ENCODE data around the gene YTHDF1.

YTHDF1 gene

DNA sequence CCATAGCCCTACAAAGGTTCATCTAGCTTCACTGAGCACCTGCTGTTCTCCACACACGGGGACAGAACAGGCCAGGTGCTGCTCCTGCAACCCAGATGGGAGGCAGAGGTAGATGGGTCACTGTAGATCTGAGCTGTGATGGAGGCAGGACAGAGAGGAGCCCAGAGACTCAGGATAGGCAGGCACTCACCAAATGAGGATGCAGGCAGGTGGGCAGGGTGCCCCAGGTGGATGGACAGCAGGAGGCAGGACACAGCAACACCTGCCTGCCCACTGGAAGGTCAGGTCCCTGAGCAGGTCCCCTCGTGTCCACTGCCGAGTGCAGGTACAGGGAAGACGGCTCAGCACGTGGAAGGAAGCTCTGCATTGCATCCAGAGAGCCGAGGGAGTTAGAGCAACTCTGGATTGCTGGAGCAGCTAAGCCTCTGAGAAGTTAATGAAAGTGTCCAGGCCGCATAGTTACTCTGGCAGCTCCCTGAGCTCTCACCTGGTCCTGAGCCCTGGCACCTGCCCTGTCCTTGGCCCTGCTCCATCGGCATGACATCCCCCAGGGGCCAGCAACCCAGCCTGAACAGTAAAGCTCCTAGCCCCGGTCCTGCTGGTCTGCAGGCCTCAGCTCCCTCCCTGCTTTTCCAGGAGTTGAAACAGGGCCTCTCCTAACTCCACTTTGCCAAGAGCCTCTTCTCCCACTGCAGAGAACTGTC, 4.9 kb upstream of the YTHDF1 start:
- Histone ChIP-seq H3K4me1 (ENCODE audit: insufficient read depth, low read length, severe bottlenecking) (peaks cover 9% of the 10 kb centered on the region), H3F3A (ENCODE audit: insufficient read depth, low read length) (no peaks in the 10 kb centered on the region), H3K27me3 (ENCODE audit: insufficient read depth, low read length) (no peaks in the 10 kb centered on the region), H3K9me3 (ENCODE audit: low read length) (no peaks in the 10 kb centered on the region), H3K4me3 (ENCODE audit: low read depth, low read length, poor library complexity, severe bottlenecking) (no peak overlapping the region), H3K9ac (ENCODE audit: low read length) (no peak overlapping the region), H4K20me1 (ENCODE audit: insufficient read depth, low read length) (no peaks in the 10 kb centered on the region), H2AFZ (ENCODE audit: low read length) (no peak overlapping the region), H3K9me2 (ENCODE audit: low read depth, low read length) (no peaks in the 10 kb centered on the region), H3K36me3 (ENCODE audit: insufficient read depth, low read length) (no peaks in the 10 kb centered on the region), H3K27ac (ENCODE audit: low read depth, low read length, poor library complexity, severe bottlenecking) (no peak overlapping the region), H3K79me2 (ENCODE audit: insufficient read depth, low read length) (no peaks in the 10 kb centered on the region), H3K4me2 (ENCODE audit: low read length) (no peak overlapping the region)
- TF ChIP-seq, protein P1, sequence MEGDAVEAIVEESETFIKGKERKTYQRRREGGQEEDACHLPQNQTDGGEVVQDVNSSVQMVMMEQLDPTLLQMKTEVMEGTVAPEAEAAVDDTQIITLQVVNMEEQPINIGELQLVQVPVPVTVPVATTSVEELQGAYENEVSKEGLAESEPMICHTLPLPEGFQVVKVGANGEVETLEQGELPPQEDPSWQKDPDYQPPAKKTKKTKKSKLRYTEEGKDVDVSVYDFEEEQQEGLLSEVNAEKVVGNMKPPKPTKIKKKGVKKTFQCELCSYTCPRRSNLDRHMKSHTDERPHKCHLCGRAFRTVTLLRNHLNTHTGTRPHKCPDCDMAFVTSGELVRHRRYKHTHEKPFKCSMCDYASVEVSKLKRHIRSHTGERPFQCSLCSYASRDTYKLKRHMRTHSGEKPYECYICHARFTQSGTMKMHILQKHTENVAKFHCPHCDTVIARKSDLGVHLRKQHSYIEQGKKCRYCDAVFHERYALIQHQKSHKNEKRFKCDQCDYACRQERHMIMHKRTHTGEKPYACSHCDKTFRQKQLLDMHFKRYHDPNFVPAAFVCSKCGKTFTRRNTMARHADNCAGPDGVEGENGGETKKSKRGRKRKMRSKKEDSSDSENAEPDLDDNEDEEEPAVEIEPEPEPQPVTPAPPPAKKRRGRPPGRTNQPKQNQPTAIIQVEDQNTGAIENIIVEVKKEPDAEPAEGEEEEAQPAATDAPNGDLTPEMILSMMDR (IDR thresholded peaks at IDR 0.05; ENCODE audit: low read length): no peak
- TF ChIP-seq EZH2 (IDR thresholded peaks at IDR 0.05; ENCODE audit: borderline replicate concordance, low read length): no peak

DNA sequence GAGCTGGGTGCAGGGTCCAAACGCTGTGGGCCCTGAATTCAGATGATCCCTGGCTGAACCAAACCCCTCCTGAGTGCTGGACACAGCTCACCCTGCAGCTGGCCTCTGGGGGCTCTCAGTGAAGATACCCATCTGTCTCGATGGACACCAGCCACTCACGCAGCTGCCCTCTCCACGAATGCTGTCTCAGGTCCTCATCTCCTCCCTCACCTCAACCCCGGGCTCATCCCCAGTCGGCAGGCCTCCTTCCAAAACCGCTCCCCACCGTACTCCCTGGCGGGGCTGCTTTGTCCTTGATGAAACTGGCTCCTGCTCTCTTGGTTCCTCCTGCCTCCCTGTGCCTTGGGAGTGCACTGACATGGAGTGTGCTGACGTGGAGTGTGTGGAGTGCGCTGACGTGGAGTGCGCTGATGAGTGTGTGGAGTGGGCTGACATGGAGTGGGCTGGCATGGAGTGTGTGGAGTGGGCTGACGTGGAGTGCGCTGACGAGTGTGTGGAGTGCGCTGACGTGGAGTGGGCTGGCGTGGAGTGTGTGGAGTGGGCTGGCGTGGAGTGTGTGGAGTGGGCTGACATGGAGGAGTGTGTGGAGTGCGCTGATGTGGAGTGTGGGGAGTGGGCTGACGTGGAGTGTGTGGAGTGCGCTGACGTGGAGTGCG, 4.1 kb upstream of the YTHDF1 start:
- no peak overlapping the region for H2AFZ ChIP-seq (ENCODE audit: low read length)
- no peaks in the 10 kb centered on the region for H3K27me3 ChIP-seq (ENCODE audit: insufficient read depth, low read length)
- peaks cover 6% of the 10 kb centered on the region for H3K79me2 ChIP-seq (ENCODE audit: insufficient read depth, low read length)
- H3K9ac ChIP-seq (ENCODE audit: low read length): no peak overlapping the region
- H3K4me1 ChIP-seq (ENCODE audit: insufficient read depth, low read length, severe bottlenecking): peaks cover 12% of the 10 kb centered on the region
- H3K4me2 ChIP-seq (ENCODE audit: low read length): no peak overlapping the region
- no peaks in the 10 kb centered on the region for H4K20me1 ChIP-seq (ENCODE audit: insufficient read depth, low read length)
- no peaks in the 10 kb centered on the region for H3F3A ChIP-seq (ENCODE audit: insufficient read depth, low read length)
- H3K4me3 ChIP-seq (ENCODE audit: low read depth, low read length, poor library complexity, severe bottlenecking): no peak overlapping the region
- H3K36me3 ChIP-seq (ENCODE audit: insufficient read depth, low read length): no peaks in the 10 kb centered on the region
- H3K27ac ChIP-seq (ENCODE audit: low read depth, low read length, poor library complexity, severe bottlenecking): no peak overlapping the region
- no peaks in the 10 kb centered on the region for H3K9me3 ChIP-seq (ENCODE audit: low read length)
- no peaks in the 10 kb centered on the region for H3K9me2 ChIP-seq (ENCODE audit: low read depth, low read length)
- TF ChIP-seq EZH2 (IDR thresholded peaks at IDR 0.05; ENCODE audit: borderline replicate concordance, low read length): no peak
- TF ChIP-seq, protein P1 (IDR thresholded peaks at IDR 0.05; ENCODE audit: low read length): no peak

DNA sequence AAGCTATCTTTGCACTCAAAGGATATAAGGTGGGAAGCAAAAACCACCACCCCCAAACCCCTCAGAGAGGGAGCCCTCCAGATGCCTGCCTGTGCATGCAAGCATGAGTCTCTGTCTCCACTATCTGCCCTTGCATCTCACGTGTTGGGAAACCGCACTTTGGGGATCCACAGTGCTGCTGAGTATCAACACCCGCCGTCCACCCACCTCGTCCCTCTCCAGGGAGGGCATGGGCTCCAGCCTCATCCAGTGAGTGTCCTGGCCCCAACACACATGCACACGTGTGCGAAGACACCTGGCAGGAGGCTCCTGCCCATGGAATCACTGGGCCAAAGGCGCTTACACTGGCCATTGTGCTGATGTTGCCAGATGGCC, 3.5 kb upstream of the YTHDF1 start:
- Histone ChIP-seq H3K79me2 (ENCODE audit: insufficient read depth, low read length) (peaks cover 12% of the 10 kb centered on the region), H3K9me2 (ENCODE audit: low read depth, low read length) (no peaks in the 10 kb centered on the region), H3K4me1 (ENCODE audit: insufficient read depth, low read length, severe bottlenecking) (peaks cover 18% of the 10 kb centered on the region), H4K20me1 (ENCODE audit: insufficient read depth, low read length) (no peaks in the 10 kb centered on the region), H2AFZ (ENCODE audit: low read length) (no peak overlapping the region), H3K36me3 (ENCODE audit: insufficient read depth, low read length) (peaks cover 5% of the 10 kb centered on the region; the same call in 1 of the 2 replicates), H3K9ac (ENCODE audit: low read length) (no peak overlapping the region), H3K9me3 (ENCODE audit: low read length) (no peaks in the 10 kb centered on the region), H3K27ac (ENCODE audit: low read depth, low read length, poor library complexity, severe bottlenecking) (no peak overlapping the region), H3F3A (ENCODE audit: insufficient read depth, low read length) (no peaks in the 10 kb centered on the region), H3K27me3 (ENCODE audit: insufficient read depth, low read length) (no peaks in the 10 kb centered on the region), H3K4me3 (ENCODE audit: low read depth, low read length, poor library complexity, severe bottlenecking) (no peak overlapping the region), H3K4me2 (ENCODE audit: low read length) (no peak overlapping the region)
- TF ChIP-seq EZH2 (IDR thresholded peaks at IDR 0.05; ENCODE audit: borderline replicate concordance, low read length): no peak
- TF ChIP-seq, protein P1 (IDR thresholded peaks at IDR 0.05; ENCODE audit: low read length): no peak
